ENCODE data around the gene NASP. TPM values are rescaled to one million over a fixed set of nuclear protein-coding genes. Genes with fewer than 3 reads are reported as not detected.

NASP gene
- total and polyA plus RNA-seq, 9 donors: 60.4 to 122 (median 83.0) TPM

GRCh38 chr1:45666836-45667235, 83.0 kb downstream of the NASP start:
- no peaks in the 10 kb centered on the region for H3K9me3 ChIP-seq
- no peak overlapping the region for H3K27ac ChIP-seq
- TF ChIP-seq POLR2A (IDR thresholded peaks at IDR 0.05): no peak
- TF ChIP-seq CTCF (IDR thresholded peaks at IDR 0.05): no peak
- no peak for TF ChIP-seq EP300 (IDR thresholded peaks at IDR 0.05)
- WGBS, 3 donors: 84% methylated on average over 2 of the region's 2 CpGs
- peaks cover 7% of the 10 kb centered on the region for H3K4me1 ChIP-seq (ENCODE audit: insufficient read depth)
- intact Hi-C loops (cut with DNase I): no loop called here
- no peaks in the 10 kb centered on the region for H3K27me3 ChIP-seq
- H3K36me3 ChIP-seq: no peaks in the 10 kb centered on the region
- H3K4me3 ChIP-seq: no peak overlapping the region
- no peak for DNase-seq

GRCh38 chr1:45667321-45668111, 83.7 kb downstream of the NASP start:
- WGBS, 3 donors: 85 to 89% (median 88%) methylated on average over 8 of the region's 8 CpGs
- Histone ChIP-seq H3K9me3 (no peaks in the 10 kb centered on the region), H3K27me3 (no peaks in the 10 kb centered on the region), H3K27ac (no peak overlapping the region), H3K4me1 (ENCODE audit: insufficient read depth) (peaks cover 7% of the 10 kb centered on the region), H3K36me3 (no peaks in the 10 kb centered on the region), H3K4me3 (no peak overlapping the region)
- intact Hi-C loops (cut with DNase I): no loop called here
- TF ChIP-seq EP300 (IDR thresholded peaks at IDR 0.05) (no peak), CTCF (IDR thresholded peaks at IDR 0.05) (no peak), POLR2A (IDR thresholded peaks at IDR 0.05) (no peak)
- no peak for DNase-seq

Small RNA genes within 50 kb of the gene (small RNA-seq; reads per million reads assigned to genes)
- not detected for gene AL355480.1
- not detected for gene AL355480.2
- not detected for gene AL355480.3
- not detected for gene AL355480.4

Other genes starting within 250 kb of the NASP start
- gene TOE1, start 243.9 kb upstream of the NASP start, total RNA-seq: 10 to 100 TPM in 3 of 7 donors, 1 to 10 TPM in 4; 6.7 to 16.3 (median 9.0) TPM
- 10 to 100 TPM; 10.7 to 13.5 TPM for gene TOE1, start 243.9 kb upstream of the NASP start, polyA plus RNA-seq
- gene MUTYH, start 243.6 kb upstream of the NASP start, total RNA-seq: 10 to 100 TPM; 23.0 to 38.8 (median 27.4) TPM
- 10 to 100 TPM; 10.6 to 25.3 TPM for gene MUTYH, start 243.6 kb upstream of the NASP start, polyA plus RNA-seq
- 10 to 100 TPM in 3 of 7 donors, 1 to 10 TPM in 4; 6.7 to 12.5 (median 9.7) TPM for gene TESK2, start 92.9 kb upstream of the NASP start, total RNA-seq
- 10 to 100 TPM in 1 of 2 donors, 1 to 10 TPM in 1; 8.3 to 10.5 TPM for gene TESK2, start 92.9 kb upstream of the NASP start, polyA plus RNA-seq
- 1 to 10 TPM; 1.1 to 5.5 (median 2.3) TPM for gene CCDC163, start 84.0 kb upstream of the NASP start, total RNA-seq
- 1 to 10 TPM; 1.7 to 3.6 TPM for gene CCDC163, start 84.0 kb upstream of the NASP start, polyA plus RNA-seq
- gene MMACHC, start 83.7 kb upstream of the NASP start, total RNA-seq: 1 to 10 TPM; 3.1 to 9.9 (median 6.7) TPM
- 1 to 10 TPM; 2.2 to 4.8 TPM for gene MMACHC, start 83.7 kb upstream of the NASP start, polyA plus RNA-seq
- gene PRDX1, start 62.2 kb upstream of the NASP start, total RNA-seq: 100 to 1,000 TPM; 127 to 332 (median 250) TPM
- gene PRDX1, start 62.2 kb upstream of the NASP start, polyA plus RNA-seq: 100 to 1,000 TPM; 291 to 461 TPM
- gene AKR1A1, start 33.2 kb upstream of the NASP start, total RNA-seq: 100 to 1,000 TPM in 2 of 7 donors, 10 to 100 TPM in 5; 39.8 to 119 (median 88.3) TPM
- 10 to 100 TPM; 75.4 to 99.0 TPM for gene AKR1A1, start 33.2 kb upstream of the NASP start, polyA plus RNA-seq
- 10 to 100 TPM in 1 of 7 donors, 1 to 10 TPM in 6; 1.3 to 30.2 (median 3.7) TPM for gene CCDC17, start 40.0 kb downstream of the NASP start, total RNA-seq
- gene CCDC17, start 40.0 kb downstream of the NASP start, polyA plus RNA-seq: 1 to 10 TPM; 1.4 to 1.5 TPM
- 10 to 100 TPM; 72.7 to 89.5 (median 80.8) TPM for gene GPBP1L1, start 102.5 kb downstream of the NASP start, total RNA-seq
- 10 to 100 TPM; 36.0 to 69.8 TPM for gene GPBP1L1, start 102.5 kb downstream of the NASP start, polyA plus RNA-seq
- 10 to 100 TPM; 16.1 to 25.5 (median 19.1) TPM for gene TMEM69, start 104.1 kb downstream of the NASP start, total RNA-seq
- 10 to 100 TPM; 24.2 to 35.5 TPM for gene TMEM69, start 104.1 kb downstream of the NASP start, polyA plus RNA-seq
- gene IPP, start 166.6 kb downstream of the NASP start, total RNA-seq: 10 to 100 TPM in 6 of 7 donors, 1 to 10 TPM in 1; 7.7 to 22.3 (median 19.1) TPM
- 10 to 100 TPM in 1 of 2 donors, 1 to 10 TPM in 1; 9.0 to 23.8 TPM for gene IPP, start 166.6 kb downstream of the NASP start, polyA plus RNA-seq
- gene MAST2, start 219.6 kb downstream of the NASP start, total RNA-seq: 10 to 100 TPM; 22.6 to 50.4 (median 33.5) TPM
- gene MAST2, start 219.6 kb downstream of the NASP start, polyA plus RNA-seq: 10 to 100 TPM; 25.9 to 31.0 TPM

Measured in ovary (tissue), 9 donors.